ENCODE data around the gene HDHD3. TPM values are rescaled to one million over a fixed set of nuclear protein-coding genes. Genes with fewer than 3 reads are reported as not detected.

Gene HDHD3
- polyA plus RNA-seq, 1 donor (not counting 4 experiments of a cell fraction or from before 2014, with no cell fraction given), result 14.7 TPM

- no peaks in the 10 kb centered on the region for H3K9me1 ChIP-seq (ENCODE audit: control insufficient read depth, extremely low read depth, insufficient read depth, low read length)
- no peak overlapping the region for H3K4me2 ChIP-seq (ENCODE audit: control insufficient read depth, extremely low read depth, insufficient read depth, low read depth, low read length)
- peaks cover 14% of the 10 kb centered on the region for H3K4me1 ChIP-seq (ENCODE audit: control insufficient read depth, extremely low read depth, insufficient read depth, low read length)
- no peaks in the 10 kb centered on the region for H3K9me3 ChIP-seq (ENCODE audit: control insufficient read depth, low read depth, low read length)
- dilution Hi-C loops (cut with MboI; ENCODE audit: extremely low pct_ligation_motif_present, low sequenced_read_pairs), result loop anchor here (10.0 kb wide), 1 partner anchor 60 kb away; the partner anchor contains the start of gene ALAD
- no peak for FAIRE-seq
- H3K27ac ChIP-seq (ENCODE audit: control insufficient read depth, insufficient read depth, low read length), result no peak overlapping the region
- H3K79me2 ChIP-seq (ENCODE audit: control insufficient read depth, insufficient read depth, low read length), result no peaks in the 10 kb centered on the region
- TF ChIP-seq EZH2 (IDR thresholded peaks at IDR 0.05; ENCODE audit: low read length), result no peak
- TF ChIP-seq, protein P1, sequence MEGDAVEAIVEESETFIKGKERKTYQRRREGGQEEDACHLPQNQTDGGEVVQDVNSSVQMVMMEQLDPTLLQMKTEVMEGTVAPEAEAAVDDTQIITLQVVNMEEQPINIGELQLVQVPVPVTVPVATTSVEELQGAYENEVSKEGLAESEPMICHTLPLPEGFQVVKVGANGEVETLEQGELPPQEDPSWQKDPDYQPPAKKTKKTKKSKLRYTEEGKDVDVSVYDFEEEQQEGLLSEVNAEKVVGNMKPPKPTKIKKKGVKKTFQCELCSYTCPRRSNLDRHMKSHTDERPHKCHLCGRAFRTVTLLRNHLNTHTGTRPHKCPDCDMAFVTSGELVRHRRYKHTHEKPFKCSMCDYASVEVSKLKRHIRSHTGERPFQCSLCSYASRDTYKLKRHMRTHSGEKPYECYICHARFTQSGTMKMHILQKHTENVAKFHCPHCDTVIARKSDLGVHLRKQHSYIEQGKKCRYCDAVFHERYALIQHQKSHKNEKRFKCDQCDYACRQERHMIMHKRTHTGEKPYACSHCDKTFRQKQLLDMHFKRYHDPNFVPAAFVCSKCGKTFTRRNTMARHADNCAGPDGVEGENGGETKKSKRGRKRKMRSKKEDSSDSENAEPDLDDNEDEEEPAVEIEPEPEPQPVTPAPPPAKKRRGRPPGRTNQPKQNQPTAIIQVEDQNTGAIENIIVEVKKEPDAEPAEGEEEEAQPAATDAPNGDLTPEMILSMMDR (optimal IDR thresholded peaks at IDR 0.05 in 1 of 3, IDR thresholded peaks at IDR 0.05 in 1 of 3, conservative IDR thresholded peaks at IDR 0.05 in 1 of 3; ENCODE audit: extremely low read depth in 1 of 3, insufficient read depth in 2 of 3, low read length in 3 of 3), result no peak
- no peaks in the 10 kb centered on the region for H4K20me1 ChIP-seq (ENCODE audit: control insufficient read depth, extremely low read depth, insufficient read depth, low read length)
- no peak overlapping the region for H2AFZ ChIP-seq (ENCODE audit: control insufficient read depth, low read length)
- H3K36me3 ChIP-seq (ENCODE audit: control insufficient read depth in 2 of 2, extremely low read depth in 1 of 2, insufficient read depth in 2 of 2, low read length in 2 of 2), result no peaks in the 10 kb centered on the region
- DNase-seq (ENCODE audit: low read depth, low spot score), result no peak
- H3K27me3 ChIP-seq (ENCODE audit: control insufficient read depth, extremely low read depth, insufficient read depth, low read length), result peaks cover 18% of the 10 kb centered on the region
- H3K9ac ChIP-seq (ENCODE audit: control insufficient read depth, extremely low read depth, insufficient read depth, low read length), result no peak overlapping the region
- H3K4me3 ChIP-seq (ENCODE audit: control insufficient read depth in 2 of 3, extremely low read depth in 1 of 3, insufficient read depth in 2 of 3, low read depth in 1 of 3, low read length in 3 of 3), result no peak overlapping the region
Observed at GRCh38 chr9:113345190-113345589, 31.6 kb downstream of the HDHD3 start.

GRCh38 chr9:113343732-113344231 lies 33.0 kb downstream of the HDHD3 start:
- Histone ChIP-seq H3K9me3 (ENCODE audit: control insufficient read depth, low read depth, low read length) (no peaks in the 10 kb centered on the region), H3K9ac (ENCODE audit: control insufficient read depth, extremely low read depth, insufficient read depth, low read length) (no peak overlapping the region), H3K27ac (ENCODE audit: control insufficient read depth, insufficient read depth, low read length) (no peak overlapping the region), H3K79me2 (ENCODE audit: control insufficient read depth, insufficient read depth, low read length) (no peaks in the 10 kb centered on the region), H2AFZ (ENCODE audit: control insufficient read depth, low read length) (no peak overlapping the region), H4K20me1 (ENCODE audit: control insufficient read depth, extremely low read depth, insufficient read depth, low read length) (no peaks in the 10 kb centered on the region), H3K4me2 (ENCODE audit: control insufficient read depth, extremely low read depth, insufficient read depth, low read depth, low read length) (no peak overlapping the region), H3K27me3 (ENCODE audit: control insufficient read depth, extremely low read depth, insufficient read depth, low read length) (peaks cover 4% of the 10 kb centered on the region), H3K4me1 (ENCODE audit: control insufficient read depth, extremely low read depth, insufficient read depth, low read length) (peaks cover 18% of the 10 kb centered on the region), H3K9me1 (ENCODE audit: control insufficient read depth, extremely low read depth, insufficient read depth, low read length) (no peaks in the 10 kb centered on the region), H3K36me3 (ENCODE audit: control insufficient read depth in 2 of 2, extremely low read depth in 1 of 2, insufficient read depth in 2 of 2, low read length in 2 of 2) (no peaks in the 10 kb centered on the region), H3K4me3 (ENCODE audit: control insufficient read depth in 2 of 3, extremely low read depth in 1 of 3, insufficient read depth in 2 of 3, low read depth in 1 of 3, low read length in 3 of 3) (no peak overlapping the region)
- DNase-seq (ENCODE audit: low read depth, low spot score) (no peak), FAIRE-seq (no peak)
- TF ChIP-seq EZH2 (IDR thresholded peaks at IDR 0.05; ENCODE audit: low read length), result no peak
- TF ChIP-seq, protein P1 (optimal IDR thresholded peaks at IDR 0.05 in 1 of 3, IDR thresholded peaks at IDR 0.05 in 1 of 3, conservative IDR thresholded peaks at IDR 0.05 in 1 of 3; ENCODE audit: extremely low read depth in 1 of 3, insufficient read depth in 2 of 3, low read length in 3 of 3), result no peak
- dilution Hi-C loops (cut with MboI; ENCODE audit: extremely low pct_ligation_motif_present, low sequenced_read_pairs), result loop anchor here (10.0 kb wide), 1 partner anchor 61 kb away; the partner anchor contains the start of gene ALAD
